Skeletal muscle tissue (tissue), 5 donors: Measurements from ENCODE around the gene NOL12. TPM values are rescaled to one million over a fixed set of nuclear protein-coding genes. Genes with fewer than 3 reads are reported as not detected.

Experiments
- H3K27ac ChIP-seq: one replicate; pipeline ENCODE4 v1.7.0; 2013; ENCODE audit warnings: mild to moderate bottlenecking, low read depth, low read length, inconsistent platforms
- H3K27me3 ChIP-seq, 3 donors: one replicate each; pipeline ENCODE4 v1.7.0; 2013; ENCODE audit warnings: low read length in 3 of 3; ENCODE audit not compliant: control insufficient read depth in 3 of 3, insufficient read depth in 3 of 3
- H3K36me3 ChIP-seq, 3 donors: one replicate each; pipeline ENCODE4 v1.7.0; 2013; ENCODE audit warnings: low read length in 3 of 3; ENCODE audit not compliant: control insufficient read depth in 3 of 3, insufficient read depth in 3 of 3
- H3K4me1 ChIP-seq, 3 donors: one replicate each; pipeline ENCODE4 v1.7.0; 2013; ENCODE audit warnings: low read length in 3 of 3, mild to moderate bottlenecking in 3 of 3; ENCODE audit not compliant: control insufficient read depth in 3 of 3, insufficient read depth in 3 of 3
- H3K4me3 ChIP-seq, 3 donors: one replicate each; pipeline ENCODE4 v1.7.0; 2013; ENCODE audit warnings: low read length in 3 of 3
- H3K9ac ChIP-seq, 3 donors: one replicate each; pipeline ENCODE4 v1.7.0; 2013; ENCODE audit warnings: low read length in 3 of 3, mild to moderate bottlenecking in 3 of 3, moderate library complexity in 2 of 3, low read depth in 1 of 3
- H3K9me3 ChIP-seq, 3 donors: one replicate each; pipeline ENCODE4 v1.7.0; 2013; ENCODE audit warnings: low read length in 3 of 3; ENCODE audit not compliant: control insufficient read depth in 3 of 3
- small RNA-seq: library from RNA; depleted of rRNA; stranded (forward); fragments of <200 nt; gene quantifications from one replicate; pipeline ENCODE3, GENCODE V24; 2014
- total RNA-seq: library from RNA; depleted of rRNA; stranded (reverse); fragments of >200 nt; gene quantifications from one replicate; pipeline ENCODE4 v1.2.3, GENCODE V29; 2014
- donor health status: Osteomylitis.

Gene NOL12
- total RNA-seq, 1 donor from 2014 or later = 7.8 TPM

DNA sequence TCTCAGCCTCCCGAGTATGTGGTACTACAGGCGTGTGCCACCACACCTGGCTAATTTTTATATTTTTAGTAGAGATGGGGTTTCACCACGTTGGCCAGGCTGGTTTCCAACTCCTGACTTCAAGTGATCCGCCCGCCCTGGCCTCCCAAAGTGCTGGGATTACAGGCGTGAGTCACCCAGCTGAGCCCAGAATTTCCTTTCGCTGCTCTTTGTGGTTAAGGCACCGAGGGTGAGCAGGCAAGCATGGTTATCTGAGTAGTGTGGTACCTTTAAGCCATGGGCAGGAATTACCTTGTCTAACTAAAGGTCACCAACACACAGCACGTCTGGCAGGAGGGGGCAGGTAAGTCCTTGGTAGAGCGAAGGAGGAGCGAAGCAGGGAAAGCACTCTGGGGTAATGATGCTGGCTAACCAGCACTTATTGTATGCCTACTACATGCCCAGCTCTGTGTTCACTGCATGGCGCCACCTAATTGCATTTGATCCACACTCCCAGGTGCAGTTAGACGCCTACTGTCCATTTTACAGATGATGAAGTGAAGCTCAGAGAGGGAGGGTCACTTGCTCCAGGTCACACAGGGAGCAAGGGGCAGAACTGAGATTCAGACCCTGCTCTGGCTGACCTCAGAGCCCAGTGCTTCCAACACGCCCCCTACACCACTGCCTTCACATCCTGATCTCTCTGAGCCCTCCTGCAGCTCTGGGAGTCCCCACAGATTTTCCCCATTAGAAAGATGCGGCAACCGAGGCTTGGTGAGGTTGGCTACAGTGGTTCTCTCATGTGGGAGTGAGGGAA is 56.4 kb downstream of the NOL12 start:
- Histone ChIP-seq H3K9ac (peak overlapping the region in 1 of 3 donors; percentile 35), H3K4me1 (peaks cover 33 to 45% (median 37%) of the 10 kb centered on the region in 3 donors), H3K36me3 (no peaks in the 10 kb centered on the region), H3K9me3 (no peaks in the 10 kb centered on the region), H3K27me3 (peaks cover 0 to 9% (median 3%) of the 10 kb centered on the region in 3 donors), H3K27ac (no peak overlapping the region), H3K4me3 (no peak overlapping the region)

Small RNAs within 50 kb of the gene (small RNA-seq; reads per million reads assigned to genes)
- gene RN7SL385P = not detected

Other genes starting within 250 kb of the NOL12 start
- 3.7 TPM for gene MFNG, start 200.0 kb upstream of the NOL12 start, total RNA-seq
- gene CARD10, start 166.9 kb upstream of the NOL12 start, total RNA-seq = 5.7 TPM
- gene CDC42EP1, start 125.9 kb upstream of the NOL12 start, total RNA-seq = 6.3 TPM
- not detected for gene LGALS2, start 106.3 kb upstream of the NOL12 start, total RNA-seq
- gene GGA1, start 77.5 kb upstream of the NOL12 start, total RNA-seq = 15.7 TPM
- gene SH3BP1, start 46.7 kb upstream of the NOL12 start, total RNA-seq = 9.9 TPM
- gene PDXP, start 27.6 kb upstream of the NOL12 start, total RNA-seq = 8.9 TPM
- gene LGALS1, start 10.7 kb upstream of the NOL12 start, total RNA-seq = 3,417 TPM
- 26.6 TPM for gene TRIOBP, start 10.7 kb downstream of the NOL12 start, total RNA-seq
- 9.9 TPM for gene GCAT, start 121.6 kb downstream of the NOL12 start, total RNA-seq
- not detected for gene GALR3, start 137.0 kb downstream of the NOL12 start, total RNA-seq
- gene ANKRD54, start 158.0 kb downstream of the NOL12 start, total RNA-seq = 3.7 TPM
- 706 TPM for gene EIF3L, start 163.1 kb downstream of the NOL12 start, total RNA-seq
- 11.0 TPM for gene MICALL1, start 220.0 kb downstream of the NOL12 start, total RNA-seq